Pancreas (tissue), 10 donors: ENCODE results near the gene AANAT. TPM values are rescaled to one million over a fixed set of nuclear protein-coding genes. Genes with fewer than 3 reads are reported as not detected.

Experiments used
- ATAC-seq, 4 donors: fragments of 200-7000 bp; cut with Tn5 transposase; one replicate each; pipeline versions ENCODE4 v1.8.0 to v1.9.1; 2020; ENCODE audit warnings: mild to moderate bottlenecking in 4 of 4, moderate library complexity in 4 of 4
- DNase-seq, 6 donors: peaks; one replicate each; pipeline ENCODE4 v3.0.0-alpha.2; 2020
- FAIRE-seq: peaks from 2 replicates; lab custom pipeline; 2012; peaks lifted over from hg19 to GRCh38; lab: Jason Lieb, UNC
- H3K27ac ChIP-seq, 4 donors: fragments of 200-600 bp; sonication (generic); 1 replicate in 3 of 4; 2 replicates in 1 of 4; pipeline versions ENCODE4 v1.5.0 to v1.8.0; 2020
- H3K27me3 ChIP-seq, 4 donors: fragments of 200-600 bp; one replicate each; pipeline ENCODE4 v1.8.0; 2021
- H3K36me3 ChIP-seq, 3 donors: fragments of 200-600 bp; sonication (generic) in 1 of 3; one replicate each; pipeline versions ENCODE4 v1.5.0 to v1.8.0; 2020 to 2021
- H3K4me1 ChIP-seq, 3 donors: fragments of 200-600 bp; one replicate each; pipeline ENCODE4 v1.8.0; 2021
- H3K4me3 ChIP-seq, 4 donors: fragments of 200-600 bp; sonication (generic) in 2 of 4; one replicate each; pipeline versions ENCODE4 v1.5.0 to v1.8.0; 2020 to 2021
- H3K9me3 ChIP-seq, 4 donors: fragments of 200-600 bp; one replicate each; pipeline ENCODE4 v1.8.0; 2021
- WGBS, 2 donors: extraction: QIAGEN DNeasy Blood & Tissue Kit; methylation state at CpG; one replicate each; pipeline ENCODE4 v1.1.7; 2013; 5-methylcytosine and 5-hydroxymethylcytosine counted together
- intact Hi-C, 3 donors: fragments of 100-400 bp; cut with DNase I; formaldehyde crosslinking; loops; one replicate each; pipeline versions ENCODE4 v1.11.1 to v1.14.2; 2022
- polyA plus RNA-seq, 2 donors: library from polyadenylated mRNA; stranded (reverse); fragments of 200-250 nt; gene quantifications; one replicate each; pipeline ENCODE4 v1.2.3, GENCODE V29; 2013
- total RNA-seq, 6 donors: library from RNA; stranded (reverse); fragmentation: NEBNext Ultra II Directional in 4 of 6; extraction: Animal tissue kit (Norgen Biotek cat#: 25700) in 4 of 6; gene quantifications; one replicate each; pipeline versions ENCODE4 v1.2.1 to v1.2.4, GENCODE V29; 2021 to 2023
- TF ChIP-seq, protein P1 (sequence below), 4 donors: fragments of 200-600 bp; sonication (generic) in 3 of 4; IDR thresholded peaks; one replicate each; pipeline versions ENCODE4 v1.5.0 to v1.8.0; 2021; ENCODE audit warnings: antibody characterized with exemption in 4 of 4
- donor health status: healthy with polysubstance abuse.
- donor health status: DM: no; HTN: no; CAD: no; lungs with moderate emphysema.
- donor health status: DM: no; HTN: no; CAD: no.
- donor health status: control.
- donor health status: control.
- donor health status: Bipolar disorder and iron deficiency.
- donor health status: DM: yes; HTN: yes; CAD: no.
- donor health status: DM: no; HTN: no; CAD: no.
- donor health status: DM: no; HTN: no; CAD: no.
- donor health status: DM: yes; HTN: yes; CAD: no.

The AANAT gene
- total and polyA plus RNA-seq, 8 donors, result 0.16 to 0.23 TPM; not detected in 6

GRCh38 chr17:76458580-76459490 lies 8.6 kb upstream of the AANAT start:
- FAIRE-seq (no peak), DNase-seq (peak; percentile 52 to 82 (median 64)), ATAC-seq (peak; percentile 77 to 92 (median 87))
- no peaks in the 10 kb centered on the region for H3K36me3 ChIP-seq
- no peak overlapping the region for H3K27ac ChIP-seq
- TF ChIP-seq, protein P1, sequence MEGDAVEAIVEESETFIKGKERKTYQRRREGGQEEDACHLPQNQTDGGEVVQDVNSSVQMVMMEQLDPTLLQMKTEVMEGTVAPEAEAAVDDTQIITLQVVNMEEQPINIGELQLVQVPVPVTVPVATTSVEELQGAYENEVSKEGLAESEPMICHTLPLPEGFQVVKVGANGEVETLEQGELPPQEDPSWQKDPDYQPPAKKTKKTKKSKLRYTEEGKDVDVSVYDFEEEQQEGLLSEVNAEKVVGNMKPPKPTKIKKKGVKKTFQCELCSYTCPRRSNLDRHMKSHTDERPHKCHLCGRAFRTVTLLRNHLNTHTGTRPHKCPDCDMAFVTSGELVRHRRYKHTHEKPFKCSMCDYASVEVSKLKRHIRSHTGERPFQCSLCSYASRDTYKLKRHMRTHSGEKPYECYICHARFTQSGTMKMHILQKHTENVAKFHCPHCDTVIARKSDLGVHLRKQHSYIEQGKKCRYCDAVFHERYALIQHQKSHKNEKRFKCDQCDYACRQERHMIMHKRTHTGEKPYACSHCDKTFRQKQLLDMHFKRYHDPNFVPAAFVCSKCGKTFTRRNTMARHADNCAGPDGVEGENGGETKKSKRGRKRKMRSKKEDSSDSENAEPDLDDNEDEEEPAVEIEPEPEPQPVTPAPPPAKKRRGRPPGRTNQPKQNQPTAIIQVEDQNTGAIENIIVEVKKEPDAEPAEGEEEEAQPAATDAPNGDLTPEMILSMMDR (IDR thresholded peaks at IDR 0.05), result peak in 1 of 4 donors; percentile 22
- intact Hi-C loops, result loop anchor here in 1 of 3 donors (5.0 kb wide), 1 partner anchor 57 kb away; no protein-coding TSS in a partner anchor
- H3K27me3 ChIP-seq, result no peaks in the 10 kb centered on the region
- no peaks in the 10 kb centered on the region for H3K9me3 ChIP-seq
- no peaks in the 10 kb centered on the region for H3K4me1 ChIP-seq
- WGBS, 2 donors, result 22 to 24% methylated on average over 9 of the region's 9 CpGs
- H3K4me3 ChIP-seq, result no peak overlapping the region

DNA sequence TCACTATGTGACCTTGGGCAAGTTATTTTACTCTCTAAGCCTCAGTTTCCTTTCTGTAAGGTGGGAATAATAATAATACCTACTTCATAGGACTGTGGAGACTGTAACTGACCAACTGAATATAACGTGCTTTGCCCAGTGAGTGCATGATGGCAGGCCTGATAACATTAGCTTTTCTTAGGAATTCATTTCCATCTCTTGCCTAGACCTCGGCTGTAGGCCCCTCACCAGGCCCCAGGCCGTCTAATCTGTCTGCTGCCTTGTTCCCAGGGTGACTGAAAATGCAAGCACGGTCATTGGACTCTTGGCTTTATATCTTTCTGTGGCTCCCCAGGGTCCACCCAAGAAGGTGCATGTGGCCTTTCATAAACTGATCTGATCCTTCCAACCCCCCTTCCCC lies 7.7 kb upstream of the AANAT start:
- 81 to 88% methylated on average over 4 of the region's 4 CpGs for WGBS, 2 donors
- ATAC-seq (no peak), DNase-seq (no peak)

GRCh38 chr17:76461765-76462555 lies 5.4 kb upstream of the AANAT start:
- no peak overlapping the region for H3K4me3 ChIP-seq
- H3K27ac ChIP-seq, result no peak overlapping the region
- WGBS, 2 donors, result 87 to 94% methylated on average over 11 of the region's 11 CpGs
- ATAC-seq (no peak), DNase-seq (no peak), FAIRE-seq (no peak)
- H3K36me3 ChIP-seq, result no peaks in the 10 kb centered on the region
- H3K9me3 ChIP-seq, result no peaks in the 10 kb centered on the region
- intact Hi-C loops, result no loop called here
- no peaks in the 10 kb centered on the region for H3K27me3 ChIP-seq
- TF ChIP-seq, protein P1 (IDR thresholded peaks at IDR 0.05), result no peak
- peaks cover 0 to 3% (median 0%) of the 10 kb centered on the region in 3 donors for H3K4me1 ChIP-seq

More for the DNA sequence above, 7.7 kb upstream of the AANAT start:
- H3K27me3 ChIP-seq, result no peaks in the 10 kb centered on the region
- H3K4me1 ChIP-seq, result no peaks in the 10 kb centered on the region
- no peak overlapping the region for H3K27ac ChIP-seq
- intact Hi-C loops, result loop anchor here in 1 of 3 donors (5.0 kb wide), 1 partner anchor 57 kb away; no protein-coding TSS in a partner anchor
- H3K36me3 ChIP-seq, result no peaks in the 10 kb centered on the region
- FAIRE-seq, result no peak
- TF ChIP-seq, protein P1 (IDR thresholded peaks at IDR 0.05), result no peak
- H3K4me3 ChIP-seq, result no peak overlapping the region
- no peaks in the 10 kb centered on the region for H3K9me3 ChIP-seq

DNA sequence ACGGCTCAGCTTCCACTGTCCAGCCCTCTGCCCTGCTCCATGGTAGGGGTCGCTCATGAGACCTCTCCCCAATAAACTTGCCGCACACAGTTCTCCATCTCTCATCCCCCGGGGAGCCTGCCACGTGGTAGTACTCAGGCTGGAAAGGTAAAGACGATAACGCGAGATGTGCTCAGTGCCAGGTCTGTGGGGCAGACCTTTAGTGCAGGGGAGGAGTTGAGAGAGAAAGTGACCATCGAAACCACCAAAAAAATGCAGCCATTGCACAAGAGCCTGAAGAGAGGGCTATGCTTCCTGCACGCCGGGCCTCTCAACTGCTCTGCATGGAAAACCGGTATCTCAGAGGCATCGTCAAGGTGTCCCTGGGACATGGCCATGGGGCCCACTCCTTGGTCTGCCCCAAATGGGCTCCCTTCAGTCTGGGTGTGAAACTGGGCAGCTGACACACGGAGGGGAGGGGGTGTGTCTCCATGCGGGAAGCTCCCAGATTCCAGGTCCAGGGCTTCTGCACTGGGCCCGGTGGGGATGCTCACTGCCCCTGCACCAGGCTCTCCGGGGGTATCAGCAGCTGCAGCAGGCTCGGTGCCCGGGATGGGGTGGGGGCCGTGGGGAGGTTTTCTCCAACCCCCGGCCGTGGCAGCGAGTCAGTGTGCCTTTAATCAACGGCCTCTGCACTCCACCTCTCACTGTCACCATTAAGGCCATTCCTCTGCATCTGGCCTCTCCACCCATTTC lies 4.7 kb upstream of the AANAT start:
- H3K4me3 ChIP-seq, result no peak overlapping the region
- DNase-seq (no peak), ATAC-seq (no peak), FAIRE-seq (no peak)
- no peaks in the 10 kb centered on the region for H3K9me3 ChIP-seq
- TF ChIP-seq, protein P1 (IDR thresholded peaks at IDR 0.05), result no peak
- no peaks in the 10 kb centered on the region for H3K27me3 ChIP-seq
- H3K36me3 ChIP-seq, result no peaks in the 10 kb centered on the region
- WGBS, 2 donors, result 75 to 82% methylated on average over 22 to 24 of the region's 24 CpGs
- no peak overlapping the region for H3K27ac ChIP-seq
- intact Hi-C loops, result no loop called here
- peaks cover 0 to 3% (median 0%) of the 10 kb centered on the region in 3 donors for H3K4me1 ChIP-seq
